AG04450 (cell line): Measurements from ENCODE around the gene ACAD11. TPM values are rescaled to one million over a fixed set of nuclear protein-coding genes. Genes with fewer than 3 reads are reported as not detected.
"Not testable (repeated sequence)": the region's sequence is repeated elsewhere in the genome, so short reads cannot be mapped to it uniquely, and the experiment has no call there.

Experiments
- CTCF ChIA-PET: fragments of 300-600, 350-600 bp; formaldehyde crosslinking; extraction: SDS; loops from one replicate; lab custom pipeline; 2022; ENCODE audit warnings: antibody characterized with exemption, inconsistent platforms; lab: Charles Lee
- POLR2A ChIA-PET: fragments of 350-600 bp; formaldehyde crosslinking; extraction: SDS; loops from one replicate; lab custom pipeline; 2021; ENCODE audit warnings: antibody characterized with exemption, inconsistent platforms; lab: Yijun Ruan, JAX
- DNase-seq: peaks from one replicate; pipeline ENCODE4 v3.0.0-alpha.2; 2011; ENCODE audit warnings: low read depth, low spot score
- H3K27ac ChIP-seq: one replicate; pipeline ENCODE4 v1.5.1; 2012; ENCODE audit warnings: low read depth, low read length, control low read depth
- H3K27me3 ChIP-seq: one replicate; pipeline ENCODE4 v1.6.0; 2012; ENCODE audit warnings: low read length; ENCODE audit not compliant: control insufficient read depth, insufficient read depth
- H3K4me3 ChIP-seq: 2 replicates; pipeline ENCODE4 v1.5.1; 2011; ENCODE audit warnings: mild to moderate bottlenecking, low read depth, low read length, control low read depth
- H3K9me3 ChIP-seq: 2 replicates; pipeline ENCODE4 v1.5.1; 2012; ENCODE audit warnings: low read length; ENCODE audit not compliant: control insufficient read depth, insufficient read depth
- polyA plus RNA-seq: library from polyadenylated mRNA; depleted of rRNA; stranded (reverse); fragments of >200 nt; gene quantifications from 2 replicates; pipeline ENCODE4 v1.2.3, GENCODE V29; 2011
- TF ChIP-seq, protein P1 (sequence below): IDR thresholded peaks from 2 replicates; pipeline ENCODE4 v1.5.1; 2011; ENCODE audit warnings: low read depth, low read length, control low read depth, inconsistent platforms

The ACAD11 gene
- polyA plus RNA-seq, 1 experiment, result 23.3 TPM

DNA sequence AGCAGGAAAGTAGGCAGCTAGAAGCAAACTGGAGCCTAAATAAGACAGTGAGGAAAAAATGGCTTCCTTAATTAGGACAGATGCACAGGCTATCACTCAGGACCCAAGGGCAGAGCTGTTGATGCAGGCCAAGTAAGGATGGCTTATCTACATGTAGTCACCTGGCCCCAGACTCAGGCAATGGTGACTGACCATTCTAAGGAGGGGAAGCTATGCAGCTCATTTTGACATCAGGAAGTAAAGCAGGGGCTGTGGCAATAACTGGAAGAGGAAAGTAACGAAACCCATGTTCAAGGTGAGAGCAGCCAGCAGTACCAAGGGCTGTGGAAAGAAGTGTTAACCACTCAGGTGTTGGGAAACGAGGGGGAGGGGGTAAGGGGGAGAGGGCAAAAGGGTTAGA lies 16.2 kb downstream of the ACAD11 start:
- no peak overlapping the region for H3K27ac ChIP-seq
- ChIA-PET POLR2A (no interaction called here), CTCF (interaction anchor here (1.0 to 6.7 kb wide), 20 partner anchors 9 to 605 kb away, joined by 3 to 381 read pairs (median 6); partner anchors contain the start of genes ACAD11 and UBA5)
- TF ChIP-seq, protein P1, sequence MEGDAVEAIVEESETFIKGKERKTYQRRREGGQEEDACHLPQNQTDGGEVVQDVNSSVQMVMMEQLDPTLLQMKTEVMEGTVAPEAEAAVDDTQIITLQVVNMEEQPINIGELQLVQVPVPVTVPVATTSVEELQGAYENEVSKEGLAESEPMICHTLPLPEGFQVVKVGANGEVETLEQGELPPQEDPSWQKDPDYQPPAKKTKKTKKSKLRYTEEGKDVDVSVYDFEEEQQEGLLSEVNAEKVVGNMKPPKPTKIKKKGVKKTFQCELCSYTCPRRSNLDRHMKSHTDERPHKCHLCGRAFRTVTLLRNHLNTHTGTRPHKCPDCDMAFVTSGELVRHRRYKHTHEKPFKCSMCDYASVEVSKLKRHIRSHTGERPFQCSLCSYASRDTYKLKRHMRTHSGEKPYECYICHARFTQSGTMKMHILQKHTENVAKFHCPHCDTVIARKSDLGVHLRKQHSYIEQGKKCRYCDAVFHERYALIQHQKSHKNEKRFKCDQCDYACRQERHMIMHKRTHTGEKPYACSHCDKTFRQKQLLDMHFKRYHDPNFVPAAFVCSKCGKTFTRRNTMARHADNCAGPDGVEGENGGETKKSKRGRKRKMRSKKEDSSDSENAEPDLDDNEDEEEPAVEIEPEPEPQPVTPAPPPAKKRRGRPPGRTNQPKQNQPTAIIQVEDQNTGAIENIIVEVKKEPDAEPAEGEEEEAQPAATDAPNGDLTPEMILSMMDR, result no peak
- no peaks in the 10 kb centered on the region for H3K9me3 ChIP-seq
- no peaks in the 10 kb centered on the region for H3K27me3 ChIP-seq
- H3K4me3 ChIP-seq, result no peak overlapping the region
- no peak for DNase-seq

DNA sequence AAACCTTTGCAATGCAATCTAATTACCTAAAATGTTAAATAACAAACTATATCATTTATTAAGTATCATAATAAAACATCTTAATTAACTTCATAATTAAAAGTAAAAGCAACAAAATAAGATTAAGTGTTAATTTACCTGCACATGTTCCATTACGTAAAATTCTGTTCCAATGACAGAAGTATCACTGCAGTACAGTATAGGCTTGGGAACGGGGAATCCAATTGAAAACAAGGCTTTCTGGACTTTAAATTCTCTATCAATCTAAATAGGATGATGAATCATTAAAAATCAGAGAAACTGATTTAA lies 17.1 kb downstream of the ACAD11 start:
- ChIA-PET CTCF (interaction anchor here (0.7 to 6.7 kb wide), 25 partner anchors 10 to 299 kb away, joined by 3 to 381 read pairs (median 5); partner anchors contain the start of genes ACAD11 and UBA5), POLR2A (interaction anchor here (1.5 kb wide), 1 partner anchor 106 kb away, joined by 5 read pairs; no protein-coding TSS in a partner anchor)
- H3K27ac ChIP-seq, result no peak overlapping the region
- no peaks in the 10 kb centered on the region for H3K27me3 ChIP-seq
- no peaks in the 10 kb centered on the region for H3K9me3 ChIP-seq
- no peak for DNase-seq
- no peak overlapping the region for H3K4me3 ChIP-seq
- TF ChIP-seq, protein P1, result no peak

DNA sequence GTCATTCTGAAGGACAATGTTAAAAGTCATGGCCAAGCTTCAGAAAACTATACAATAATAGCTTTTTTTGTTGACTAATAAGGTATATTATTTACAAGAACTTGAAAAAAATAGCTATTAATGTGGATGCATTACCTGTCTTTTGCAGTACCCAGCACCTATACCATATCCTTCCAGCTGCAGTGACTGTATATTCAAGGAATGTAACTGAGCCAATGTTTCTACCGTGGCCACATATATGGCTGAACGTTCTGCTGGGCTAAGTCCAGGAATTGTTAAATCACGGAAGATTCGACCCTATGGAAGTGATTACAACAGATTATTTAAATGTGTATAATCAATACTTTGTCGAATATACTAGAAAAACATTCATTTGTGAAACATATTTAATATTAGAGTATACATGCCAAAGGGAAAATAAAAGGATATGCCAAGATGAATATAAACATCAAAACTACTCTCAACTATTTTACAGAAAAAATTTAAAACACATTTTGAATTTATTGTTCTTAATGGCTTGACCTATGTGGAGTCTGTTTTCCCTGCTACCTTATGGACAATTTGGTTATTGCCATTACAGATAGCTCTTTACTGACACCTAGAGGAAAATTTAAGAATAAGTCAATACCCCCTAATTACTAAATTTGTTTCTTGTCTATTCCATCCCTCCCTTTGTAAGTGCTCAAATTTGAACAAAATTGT lies 17.6 kb downstream of the ACAD11 start:
- ChIA-PET CTCF (interaction anchor here (0.6 to 6.7 kb wide), 28 partner anchors 11 to 298 kb away, joined by 3 to 381 read pairs (median 4); partner anchors contain the start of genes ACAD11 and UBA5), POLR2A (interaction anchor here (1.5 kb wide), 1 partner anchor 106 kb away, joined by 5 read pairs; no protein-coding TSS in a partner anchor)
- TF ChIP-seq, protein P1, result peak; percentile 74
- Histone ChIP-seq H3K9me3 (no peaks in the 10 kb centered on the region), H3K27me3 (no peaks in the 10 kb centered on the region), H3K27ac (no peak overlapping the region), H3K4me3 (no peak overlapping the region)
- no peak for DNase-seq

DNA sequence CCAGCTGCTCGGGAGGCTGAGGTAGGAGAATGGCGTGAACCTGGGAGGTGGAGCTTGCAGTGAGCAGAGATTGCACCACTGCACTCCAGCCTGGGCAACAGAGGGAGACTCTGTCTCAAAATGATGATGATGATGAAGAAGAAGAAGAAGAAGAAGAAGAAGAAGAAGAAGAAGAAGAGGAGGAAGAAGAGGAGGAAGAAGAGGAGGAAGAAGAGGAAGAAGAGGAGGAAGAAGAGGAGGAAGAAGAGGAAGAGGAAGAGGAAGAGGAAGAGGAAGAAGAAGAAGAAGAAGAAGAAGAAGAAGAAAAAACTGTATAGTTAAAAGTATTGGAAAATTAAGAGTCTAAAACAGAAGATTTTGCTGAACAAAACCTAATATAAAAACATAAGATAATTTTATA lies 18.2 kb downstream of the ACAD11 start:
- H3K9me3 ChIP-seq, H3K27ac ChIP-seq, DNase-seq, H3K4me3 ChIP-seq, H3K27me3 ChIP-seq: not testable (repeated sequence)
- ChIA-PET POLR2A (interaction anchor here (1.5 kb wide), 1 partner anchor 105 kb away, joined by 5 read pairs; no protein-coding TSS in a partner anchor), CTCF (interaction anchor here (0.6 to 6.7 kb wide), 19 partner anchors 11 to 241 kb away, joined by 3 to 381 read pairs (median 5); partner anchors contain the start of genes ACAD11 and UBA5)

DNA sequence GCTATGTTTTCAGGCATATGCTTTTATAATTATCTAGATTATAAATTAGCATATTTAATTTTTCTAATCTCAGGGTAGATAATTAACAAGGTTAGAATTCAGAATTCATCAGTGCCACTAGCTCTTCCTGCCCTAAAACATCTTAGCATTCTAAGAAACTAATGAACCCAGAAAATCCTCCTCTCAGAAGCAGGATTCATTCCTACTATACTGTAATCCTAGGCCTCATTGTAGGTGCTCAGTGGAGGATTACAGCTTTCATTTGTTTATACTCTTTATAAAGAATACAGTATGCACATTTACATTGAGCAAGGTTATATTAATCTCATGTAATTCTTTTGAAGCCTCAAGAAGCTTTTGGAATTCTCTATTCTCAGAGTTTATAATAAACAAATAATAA lies 20.9 kb downstream of the ACAD11 start:
- Histone ChIP-seq H3K4me3 (no peak overlapping the region), H3K27ac (no peak overlapping the region), H3K27me3 (no peaks in the 10 kb centered on the region), H3K9me3 (no peaks in the 10 kb centered on the region)
- CTCF ChIA-PET, result interaction anchor here (0.5 to 6.7 kb wide), 3 partner anchors 19 to 102 kb away, joined by 3 to 381 read pairs (median 3); no protein-coding TSS in a partner anchor
- POLR2A ChIA-PET, result interaction anchor here (1.4 kb wide), 1 partner anchor 96 kb away, joined by 5 read pairs; no protein-coding TSS in a partner anchor
- TF ChIP-seq, protein P1, result no peak
- DNase-seq, result no peak
